ENCODE measurements around the gene THEM4. TPM values are rescaled to one million over a fixed set of nuclear protein-coding genes. Genes with fewer than 3 reads are reported as not detected.
"Not testable (repeated sequence)": the region's sequence is repeated elsewhere in the genome, so short reads cannot be mapped to it uniquely, and the experiment has no call there.

THEM4 gene
- total RNA-seq, 1 donor from 2014 or later: 15.0 TPM

DNA sequence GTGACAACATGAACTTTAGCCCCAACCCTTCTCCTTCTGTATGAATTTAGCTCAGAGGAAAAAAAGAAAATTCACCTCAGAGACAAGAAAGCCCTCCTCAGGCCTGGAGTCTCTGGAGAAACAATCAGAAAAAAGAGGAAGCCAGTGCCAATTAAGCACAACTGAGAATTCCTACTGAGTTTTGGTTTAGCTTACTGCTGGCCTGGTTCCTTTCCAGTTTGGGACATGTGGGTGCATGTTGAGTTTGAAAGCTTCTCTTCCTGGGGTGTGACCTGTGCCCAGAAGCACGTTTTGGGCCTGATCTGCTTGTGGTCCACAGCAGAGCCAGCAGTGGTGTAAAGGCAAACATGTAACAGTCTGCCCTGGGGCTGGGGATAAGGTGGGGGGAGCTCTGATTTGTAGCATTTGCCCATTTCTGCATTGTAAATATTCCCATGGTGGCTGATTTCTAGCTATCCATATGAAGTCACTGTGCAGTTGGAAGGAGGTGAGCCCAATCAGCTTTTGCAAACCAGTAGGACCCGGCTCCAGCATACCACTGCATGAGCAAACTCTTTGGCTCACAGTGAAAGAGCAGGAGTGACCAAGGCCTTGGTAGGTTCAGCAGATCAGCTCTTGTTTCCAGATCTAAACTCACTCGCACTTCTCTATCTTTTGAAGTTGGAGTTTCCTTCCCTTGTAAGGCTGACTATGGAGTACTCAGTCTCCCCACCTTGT lies 51.1 kb downstream of the THEM4 start:
- no peak for ATAC-seq
- TF ChIP-seq, protein P1, sequence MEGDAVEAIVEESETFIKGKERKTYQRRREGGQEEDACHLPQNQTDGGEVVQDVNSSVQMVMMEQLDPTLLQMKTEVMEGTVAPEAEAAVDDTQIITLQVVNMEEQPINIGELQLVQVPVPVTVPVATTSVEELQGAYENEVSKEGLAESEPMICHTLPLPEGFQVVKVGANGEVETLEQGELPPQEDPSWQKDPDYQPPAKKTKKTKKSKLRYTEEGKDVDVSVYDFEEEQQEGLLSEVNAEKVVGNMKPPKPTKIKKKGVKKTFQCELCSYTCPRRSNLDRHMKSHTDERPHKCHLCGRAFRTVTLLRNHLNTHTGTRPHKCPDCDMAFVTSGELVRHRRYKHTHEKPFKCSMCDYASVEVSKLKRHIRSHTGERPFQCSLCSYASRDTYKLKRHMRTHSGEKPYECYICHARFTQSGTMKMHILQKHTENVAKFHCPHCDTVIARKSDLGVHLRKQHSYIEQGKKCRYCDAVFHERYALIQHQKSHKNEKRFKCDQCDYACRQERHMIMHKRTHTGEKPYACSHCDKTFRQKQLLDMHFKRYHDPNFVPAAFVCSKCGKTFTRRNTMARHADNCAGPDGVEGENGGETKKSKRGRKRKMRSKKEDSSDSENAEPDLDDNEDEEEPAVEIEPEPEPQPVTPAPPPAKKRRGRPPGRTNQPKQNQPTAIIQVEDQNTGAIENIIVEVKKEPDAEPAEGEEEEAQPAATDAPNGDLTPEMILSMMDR (IDR thresholded peaks at IDR 0.05): no peak
- no peaks in the 10 kb centered on the region for H3K27me3 ChIP-seq (ENCODE audit: low read depth)

DNA sequence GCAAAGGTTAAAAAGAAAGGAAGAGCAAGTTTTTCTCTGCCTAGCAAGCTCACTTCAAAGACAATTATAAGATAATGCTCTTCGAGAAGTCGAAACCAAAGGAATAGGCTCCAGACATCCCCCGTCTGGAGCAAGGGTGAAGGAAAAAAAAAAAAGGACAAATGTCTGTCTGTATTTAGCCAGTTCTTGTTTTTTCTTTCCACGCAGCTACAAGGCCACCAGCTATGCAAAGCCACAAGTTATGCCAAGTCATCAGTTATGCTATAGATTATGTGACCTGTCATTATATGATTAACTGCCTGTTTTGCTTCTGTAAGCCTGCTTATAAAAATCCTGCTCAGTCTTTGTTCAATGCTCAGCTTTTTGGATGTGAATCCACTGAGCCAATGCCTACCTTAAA lies 53.4 kb downstream of the THEM4 start:
- Histone ChIP-seq H3K4me3 (no peak overlapping the region), H3K27me3 (ENCODE audit: low read depth) (no peaks in the 10 kb centered on the region), H3K36me3 (no peaks in the 10 kb centered on the region), H3K4me1 (no peaks in the 10 kb centered on the region), H3K27ac (no peak overlapping the region), H3K9me3 (no peaks in the 10 kb centered on the region)
- ATAC-seq (no peak), DNase-seq (no peak)
- intact Hi-C loops (cut with DNase I): no loop called here
- TF ChIP-seq, protein P1 (IDR thresholded peaks at IDR 0.05): no peak

More for the DNA sequence above, 51.1 kb downstream of the THEM4 start:
- H3K4me1 ChIP-seq: no peaks in the 10 kb centered on the region
- H3K4me3 ChIP-seq: no peak overlapping the region
- no peak overlapping the region for H3K27ac ChIP-seq
- intact Hi-C loops (cut with DNase I): no loop called here
- H3K9me3 ChIP-seq: no peaks in the 10 kb centered on the region
- H3K36me3 ChIP-seq: no peaks in the 10 kb centered on the region
- DNase-seq: no peak

DNA sequence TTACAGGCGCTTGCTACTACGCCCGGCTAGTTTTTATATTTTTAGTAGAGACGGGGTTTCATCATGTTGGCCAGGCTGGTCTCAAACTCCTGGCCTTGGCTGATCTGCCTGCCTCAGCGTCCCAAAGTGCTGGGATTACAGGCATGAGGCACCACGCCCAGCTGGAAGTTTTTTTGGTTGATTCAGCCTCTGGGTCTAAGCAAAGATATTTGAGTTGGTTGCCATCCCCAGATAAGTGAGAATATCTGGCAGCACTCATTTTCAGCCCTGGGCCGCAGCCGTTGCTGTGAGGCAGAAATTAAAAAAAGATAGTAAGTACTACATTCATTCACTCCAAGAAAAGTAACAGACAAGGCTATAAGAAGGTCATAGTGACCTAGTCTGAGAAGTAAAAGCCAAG lies 53.8 kb downstream of the THEM4 start:
- H3K27me3 ChIP-seq (ENCODE audit: low read depth); H3K27ac ChIP-seq; H3K36me3 ChIP-seq; H3K9me3 ChIP-seq; ATAC-seq; H3K4me3 ChIP-seq; DNase-seq; intact Hi-C loops (cut with DNase I); H3K4me1 ChIP-seq: not testable (repeated sequence)

DNA sequence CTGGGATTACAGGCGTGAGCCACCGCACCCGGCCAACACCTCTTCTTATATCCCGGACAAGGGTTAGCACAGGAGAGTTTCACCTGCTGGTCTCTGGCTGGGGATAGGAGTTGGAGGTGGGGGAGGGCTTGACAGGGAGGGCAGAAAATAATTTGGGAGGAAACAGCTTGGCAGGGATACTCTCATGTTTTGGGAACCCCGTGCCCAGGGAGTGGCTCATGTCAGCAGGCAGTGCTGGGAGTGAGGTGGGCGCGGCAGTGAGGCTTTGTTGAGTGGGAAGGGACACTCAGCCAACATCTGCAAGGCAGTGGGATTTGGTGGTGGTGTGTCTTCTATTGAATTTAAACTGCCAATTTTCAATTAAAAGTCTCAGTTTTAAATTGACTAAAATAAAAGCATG lies 54.7 kb downstream of the THEM4 start:
- no peak for ATAC-seq

DNA sequence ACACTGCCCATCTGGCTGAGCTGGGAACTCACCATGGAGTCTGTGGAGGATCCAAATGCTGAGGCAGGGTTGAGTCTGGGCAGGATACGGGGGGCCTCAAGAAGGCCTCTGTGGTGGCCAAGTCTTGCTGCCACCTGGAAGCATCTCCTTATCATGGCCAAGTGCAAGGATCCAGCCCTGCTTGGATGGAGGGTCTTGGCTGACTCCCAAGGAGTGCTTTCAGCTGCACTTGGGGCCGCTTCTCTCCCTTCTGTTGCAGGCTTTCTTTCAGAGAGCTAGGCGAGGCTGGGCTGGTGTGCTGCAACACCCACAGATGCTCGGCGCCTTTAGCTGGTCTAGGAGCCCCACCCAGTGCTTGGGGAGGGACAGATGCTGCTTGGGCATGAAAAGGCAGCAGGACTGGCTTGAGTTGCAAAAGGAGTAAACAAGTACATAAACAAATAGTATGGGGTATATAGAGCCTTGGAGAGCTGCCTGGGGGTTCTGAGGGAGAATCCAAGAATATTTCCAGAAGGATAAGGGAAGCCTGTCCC lies 55.8 kb downstream of the THEM4 start, which contains the start of gene THEM5:
Gene THEM5, minus strand, starts transcription at position 302 of the 533 bp plus-strand sequence. Its CDS starts 147 bp downstream, at position 155.
- ATAC-seq: no peak

More for the DNA sequence above, 54.7 kb downstream of the THEM4 start:
- peaks cover 2% of the 10 kb centered on the region for H3K4me1 ChIP-seq
- H3K27ac ChIP-seq: no peak overlapping the region
- no peaks in the 10 kb centered on the region for H3K36me3 ChIP-seq
- no peak overlapping the region for H3K4me3 ChIP-seq
- H3K9me3 ChIP-seq: no peaks in the 10 kb centered on the region
- TF ChIP-seq, protein P1 (IDR thresholded peaks at IDR 0.05): no peak
- H3K27me3 ChIP-seq (ENCODE audit: low read depth): no peaks in the 10 kb centered on the region
- intact Hi-C loops (cut with DNase I): no loop called here
- no peak for DNase-seq

More for the DNA sequence above, 55.8 kb downstream of the THEM4 start, which contains the start of gene THEM5:
- intact Hi-C loops (cut with DNase I): no loop called here
- DNase-seq: no peak
- no peak within 1 kb of the TSS for H3K4me3 ChIP-seq
- no peaks in the 10 kb centered on the region for H3K27me3 ChIP-seq (ENCODE audit: low read depth)
- H3K4me1 ChIP-seq: peaks cover 14% of the 10 kb centered on the region
- no peaks in the 10 kb centered on the region for H3K9me3 ChIP-seq
- TF ChIP-seq, protein P1 (IDR thresholded peaks at IDR 0.05): no peak
- H3K36me3 ChIP-seq: no peaks in the 10 kb centered on the region
- H3K27ac ChIP-seq: no peak within 1 kb of the TSS
